NCI-H774 (cell line): ENCODE data around the gene TANC2.
A peak's percentile ranks its signal among the peaks of the same experiment; 100 is the strongest.
"Not testable (repeated sequence)": the region's sequence is repeated elsewhere in the genome, so short reads cannot be mapped to it uniquely, and the experiment has no call there.

ENCODE experiments used
- DNase-seq: peaks from one replicate; lab custom pipeline; 2025; lab: John Stamatoyannopoulos, UW

The TANC2 gene

DNA sequence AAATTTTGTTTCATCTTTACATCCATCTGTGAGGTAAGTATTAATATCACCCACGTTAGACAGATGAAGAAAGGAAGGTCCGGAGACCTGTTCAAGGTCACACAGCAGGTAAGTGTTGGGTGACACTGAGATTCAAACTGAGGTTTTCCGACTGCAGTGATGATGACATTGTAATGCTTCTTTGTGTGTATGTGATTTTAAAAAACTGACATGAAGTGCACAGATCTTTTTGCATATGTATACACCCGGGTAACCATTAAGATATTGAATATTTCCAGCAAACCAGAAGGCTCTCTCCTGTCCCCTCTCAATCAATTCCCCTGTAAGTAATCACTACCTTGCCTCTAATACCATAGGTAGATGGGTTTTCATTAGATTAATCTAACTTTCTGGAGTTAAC, 1.5 kb upstream of the TANC2 start:
- DNase-seq = no peak

DNA sequence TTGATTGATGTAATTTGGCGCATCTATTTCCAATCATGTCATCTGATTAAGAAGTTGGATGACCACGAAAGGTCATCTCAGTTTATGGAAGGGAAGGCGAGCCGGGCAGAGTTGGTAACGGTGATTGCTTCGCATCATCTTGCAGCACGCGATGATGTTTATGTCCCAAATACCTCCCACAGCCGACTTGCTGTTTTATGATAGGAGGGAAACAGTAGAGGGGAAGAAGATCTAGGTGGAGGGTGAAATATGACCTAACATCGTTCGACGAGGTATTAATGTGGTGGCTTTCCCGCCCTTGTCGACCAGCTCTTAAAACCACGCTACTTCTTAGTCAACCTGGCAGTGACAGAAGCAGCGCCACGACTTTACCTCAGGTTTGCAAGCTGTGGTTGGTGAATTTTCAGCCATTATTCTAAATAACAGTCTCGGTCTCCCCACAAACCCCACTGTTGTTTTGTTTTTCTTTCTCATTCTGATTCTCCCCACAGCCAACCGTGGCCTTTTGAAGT, 805 bp upstream of the TANC2 start:
- DNase-seq = no peak

DNA sequence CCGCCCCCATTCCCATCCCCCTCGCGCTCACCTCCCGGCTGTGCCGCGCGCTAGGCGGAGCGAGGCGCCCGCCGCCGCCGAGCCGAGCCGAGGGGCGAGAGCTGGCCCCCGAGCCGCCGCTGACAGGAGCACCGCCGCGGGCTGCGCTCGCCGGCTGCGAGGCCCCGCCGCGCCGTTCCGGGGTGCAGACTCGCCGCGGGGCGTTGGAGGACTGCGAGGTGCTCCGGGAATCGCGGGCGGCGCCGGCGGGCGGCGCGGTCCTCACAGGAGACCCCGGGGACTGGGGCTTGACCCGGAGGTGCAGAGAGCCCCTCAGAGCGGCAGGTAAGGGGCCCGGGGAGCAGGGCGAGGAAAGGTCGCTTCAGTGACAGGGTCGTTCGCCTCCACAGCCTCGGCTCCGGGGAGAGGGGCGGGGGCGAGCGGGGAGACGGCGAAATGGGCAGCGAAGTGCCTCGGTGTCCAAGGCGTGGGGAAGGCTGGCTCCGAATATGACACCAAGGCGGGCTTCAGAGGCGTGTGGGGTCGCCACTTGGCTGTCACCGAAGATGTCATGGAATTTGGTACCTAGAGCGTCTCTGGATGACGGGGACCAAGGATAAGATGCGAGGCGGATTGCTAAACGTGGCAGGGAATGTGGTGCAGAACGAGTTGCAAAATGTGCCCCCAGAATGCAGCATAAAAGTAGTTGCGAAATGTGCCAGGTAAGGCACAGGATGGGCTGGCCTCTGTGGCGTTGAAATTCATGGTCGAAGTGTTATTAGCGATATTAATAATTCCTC, 580 bp downstream of the TANC2 start:
- no peak for DNase-seq

DNA sequence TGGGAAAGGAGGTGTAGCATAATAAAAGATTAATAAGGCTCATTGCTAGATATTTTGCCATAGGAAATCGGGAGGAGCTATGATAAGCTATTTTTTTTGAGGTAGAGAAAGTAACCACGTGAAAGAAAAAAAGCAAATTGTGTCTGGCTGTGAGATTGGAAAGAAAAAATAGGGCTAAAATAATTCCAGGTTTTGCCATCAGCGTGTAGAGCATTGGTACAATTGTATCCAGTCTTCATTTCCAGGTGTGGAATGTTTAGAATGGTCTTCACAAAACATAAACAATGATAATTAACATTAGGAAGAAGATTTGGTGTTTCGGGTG, 1.1 kb downstream of the TANC2 start:
- DNase-seq = no peak

DNA sequence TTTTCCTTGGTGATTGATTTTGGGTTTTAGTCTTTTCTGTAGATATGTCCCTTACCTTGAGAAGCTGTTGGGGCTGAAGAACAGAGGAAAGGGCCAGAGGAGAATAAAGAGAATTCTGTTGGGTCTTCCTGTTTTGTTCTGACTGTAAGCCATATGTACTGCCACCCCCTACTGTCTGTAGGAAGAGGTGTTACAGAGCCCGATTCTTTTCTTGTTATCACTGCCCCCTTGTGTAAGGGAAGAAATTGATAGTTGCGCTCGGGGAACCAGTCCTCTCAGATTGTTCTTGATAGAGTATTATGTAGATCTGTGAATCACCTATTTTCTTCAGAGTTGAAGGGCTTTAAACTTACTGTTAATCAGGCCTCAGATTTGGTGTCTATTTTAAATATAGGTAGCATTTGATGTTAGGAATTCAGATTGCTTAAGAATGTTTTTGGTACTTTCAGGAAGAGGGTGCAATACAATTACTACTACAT, 2.4 kb downstream of the TANC2 start:
- DNase-seq = peak; percentile 81

DNA sequence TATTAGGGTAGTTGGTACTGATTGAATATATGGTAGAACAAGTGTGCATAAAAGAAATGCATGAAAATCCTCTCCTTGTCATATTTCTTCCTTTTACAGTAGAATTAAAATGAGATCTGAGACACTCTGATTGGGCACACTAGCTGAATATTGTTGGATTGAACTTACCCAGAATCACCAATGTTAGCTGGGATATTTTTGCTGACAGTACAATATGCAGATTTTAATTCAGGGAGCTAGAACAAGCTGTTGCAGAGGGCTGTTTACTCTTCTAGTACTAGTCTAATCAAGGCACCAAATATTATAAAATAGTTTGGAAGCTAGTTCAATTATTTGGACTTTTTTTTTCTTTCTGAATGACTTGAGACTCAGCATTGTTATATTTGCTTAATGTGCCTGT, 4.6 kb downstream of the TANC2 start:
- no peak for DNase-seq

DNA sequence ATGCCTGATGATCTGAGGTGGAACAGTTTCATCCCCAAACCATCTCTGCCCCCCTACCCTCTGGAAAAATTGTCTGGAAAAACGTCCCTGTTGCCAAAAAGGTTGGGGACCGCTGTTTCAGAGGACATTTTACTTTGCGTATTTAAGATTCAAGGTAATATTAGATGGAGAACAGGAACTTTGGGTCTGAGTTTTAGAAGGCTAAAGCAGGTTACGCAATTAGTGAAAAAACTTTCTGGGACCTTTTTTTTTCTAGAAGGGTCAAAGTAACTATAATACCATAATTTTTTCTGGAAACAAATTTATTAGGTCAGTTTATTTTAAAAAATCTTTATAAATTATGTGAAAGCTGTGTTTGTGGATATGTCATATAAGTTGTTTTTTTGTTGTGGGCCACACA, 5.8 kb downstream of the TANC2 start:
- no peak for DNase-seq

DNA sequence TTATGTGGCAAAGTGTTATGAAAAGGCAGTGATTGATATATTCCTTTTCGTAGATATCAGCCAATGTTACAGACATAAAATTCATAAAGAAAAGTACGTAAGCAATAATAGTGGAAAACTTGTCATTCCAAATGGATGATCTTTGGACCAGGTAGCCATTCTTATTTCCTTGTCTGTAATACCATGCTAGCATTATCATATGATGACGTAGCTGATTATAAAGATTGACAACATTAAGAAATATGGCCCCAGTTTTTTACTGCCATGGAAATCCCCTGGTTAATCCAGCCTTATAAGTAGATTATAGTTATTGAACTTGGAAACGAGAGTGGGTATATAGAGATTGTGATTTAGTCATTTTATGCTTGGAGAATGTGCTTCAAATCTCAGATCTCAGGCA, 8.8 kb downstream of the TANC2 start:
- no peak for DNase-seq

DNA sequence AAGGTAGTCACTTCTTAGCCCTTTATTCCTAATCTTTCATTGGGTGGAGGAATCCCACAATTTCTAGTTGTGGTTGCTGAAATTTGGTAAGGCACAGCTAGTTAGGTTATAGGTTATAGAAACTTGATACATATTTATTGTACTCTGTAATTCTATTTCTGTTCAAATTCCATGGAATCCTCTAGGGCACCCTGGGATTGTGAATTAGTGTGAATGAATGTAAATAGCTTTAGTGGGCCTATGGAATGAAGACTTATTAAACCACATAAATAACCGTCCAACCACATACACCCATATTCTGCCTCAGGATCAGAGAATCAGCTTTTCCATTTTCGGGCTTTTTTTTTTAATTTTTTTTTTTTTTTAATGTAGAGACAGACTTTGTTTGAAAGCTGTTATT, 9.2 kb downstream of the TANC2 start:
- DNase-seq = no peak

DNA sequence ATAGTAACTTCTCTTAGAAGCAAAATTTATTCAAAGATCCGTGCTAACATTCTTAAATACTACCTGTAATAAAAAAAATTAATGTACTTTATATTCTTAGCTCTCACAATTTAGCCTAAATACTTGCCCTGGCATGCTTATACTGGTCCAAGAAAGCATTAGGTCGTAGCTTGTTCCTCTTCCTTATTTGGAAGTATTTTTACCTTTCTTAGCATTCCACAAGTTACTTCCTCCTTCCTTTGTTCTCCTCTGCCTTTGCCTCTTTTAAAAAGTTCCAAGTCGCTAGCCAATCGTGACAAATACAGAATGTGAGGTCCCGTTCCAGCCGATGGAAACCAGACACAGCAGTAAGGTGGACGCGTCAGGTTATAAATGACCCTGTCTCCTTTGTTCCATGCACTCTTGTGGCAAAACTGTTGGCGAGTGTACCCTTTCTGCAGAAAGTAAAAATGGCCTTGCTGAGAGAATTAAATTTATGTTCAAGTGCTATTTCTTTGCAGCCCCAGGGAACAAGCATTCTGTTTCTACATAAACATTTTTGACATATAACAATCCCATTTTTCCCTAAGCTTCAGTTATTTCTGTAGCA, 10.7 kb downstream of the TANC2 start:
- DNase-seq = not testable (repeated sequence)

DNA sequence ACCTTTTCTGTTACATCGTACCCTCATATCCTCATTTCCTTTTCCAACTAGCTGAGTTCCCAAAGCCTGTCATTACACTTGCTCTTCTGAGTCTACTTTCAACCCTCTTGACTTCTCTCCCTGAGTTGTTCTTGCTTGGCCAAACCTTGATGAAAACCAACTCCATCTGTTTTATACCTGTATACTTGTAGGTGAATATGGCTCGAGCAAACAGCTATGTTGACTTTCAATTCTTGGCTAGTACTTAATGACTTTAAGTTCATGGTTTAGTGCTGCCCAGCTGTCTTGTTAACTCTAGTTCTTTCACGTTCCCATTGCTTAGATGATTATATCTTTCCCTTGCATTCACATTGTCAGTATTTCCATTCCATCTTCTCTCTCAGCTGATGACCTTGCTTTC, 14.8 kb downstream of the TANC2 start:
- no peak for DNase-seq

DNA sequence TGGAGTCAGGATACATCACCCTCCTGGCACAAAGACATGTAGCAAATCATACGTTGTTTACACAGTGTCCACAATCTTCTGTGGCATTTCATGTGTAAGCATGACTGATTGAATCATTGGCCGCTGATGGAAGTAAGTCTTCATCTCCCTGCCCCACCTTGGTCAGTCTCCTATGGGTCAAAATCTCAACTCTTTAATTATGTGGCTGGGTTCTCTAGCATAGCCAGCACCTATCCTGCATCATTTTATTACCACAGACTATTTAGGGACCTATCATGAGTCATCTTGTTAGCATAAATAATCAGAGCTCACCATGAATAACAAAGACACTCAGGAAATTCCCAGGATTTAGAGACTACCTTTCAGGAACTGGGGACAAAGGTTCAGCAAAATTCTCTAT, 15.9 kb downstream of the TANC2 start:
- DNase-seq = no peak

DNA sequence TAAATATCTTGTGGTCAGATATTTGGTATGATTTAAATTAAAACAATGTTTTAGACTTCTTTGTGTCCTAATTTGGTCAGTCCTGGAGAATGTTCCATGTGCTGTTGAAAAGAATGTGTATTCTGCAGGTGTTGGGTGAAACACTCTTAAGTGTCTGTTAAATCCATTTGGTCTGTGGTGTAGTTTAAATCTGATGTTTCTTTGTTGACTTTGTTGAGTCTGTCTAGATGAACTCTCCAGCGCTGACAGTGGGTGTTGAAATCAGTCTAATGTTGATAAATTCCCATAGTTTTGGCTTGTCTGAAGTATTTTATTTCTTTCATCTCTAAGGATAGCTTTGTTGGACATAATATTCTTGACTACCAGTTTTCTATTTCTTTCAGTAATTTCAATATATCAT, 18.8 kb downstream of the TANC2 start:
- no peak for DNase-seq

DNA sequence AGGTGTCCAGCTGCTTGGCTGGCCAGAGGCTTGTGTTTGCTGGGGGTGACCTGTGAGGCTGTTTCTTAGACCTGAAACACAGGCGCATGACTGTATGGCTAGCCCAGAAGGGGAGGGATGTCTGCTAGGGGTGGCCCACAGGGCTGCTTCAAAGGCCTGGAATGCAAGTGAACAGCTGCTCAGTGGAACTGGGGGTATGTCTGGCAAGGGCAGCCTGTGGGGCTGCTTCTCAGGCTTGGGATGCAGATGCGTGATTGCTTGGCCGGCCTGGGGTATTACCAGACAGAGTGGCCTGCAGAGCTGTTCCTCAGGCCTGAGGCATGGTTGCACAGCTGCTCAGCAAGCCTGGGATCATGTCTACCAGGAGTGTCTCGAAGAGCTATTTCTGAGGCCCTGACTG, 20.5 kb downstream of the TANC2 start:
- DNase-seq = no peak

DNA sequence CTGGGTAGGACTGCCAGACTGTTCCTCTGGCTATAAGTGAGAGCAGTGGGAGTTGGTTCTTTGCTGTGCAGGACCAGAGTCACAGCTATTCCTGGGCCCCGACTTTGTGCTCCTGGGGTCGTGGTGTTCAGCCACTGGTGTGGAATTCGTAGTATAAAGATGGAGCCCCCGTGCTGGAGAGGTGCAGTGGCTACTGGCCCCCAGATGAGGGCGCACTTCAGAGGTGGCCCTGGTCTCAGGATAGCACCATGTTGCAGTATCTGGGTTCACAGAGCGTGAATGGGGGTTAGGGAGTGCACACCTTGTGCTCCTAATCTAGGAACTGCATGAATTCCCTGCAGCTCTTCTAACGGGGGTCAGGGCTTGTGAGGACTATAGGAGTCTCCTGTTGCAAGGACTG, 21.1 kb downstream of the TANC2 start:
- DNase-seq = no peak

DNA sequence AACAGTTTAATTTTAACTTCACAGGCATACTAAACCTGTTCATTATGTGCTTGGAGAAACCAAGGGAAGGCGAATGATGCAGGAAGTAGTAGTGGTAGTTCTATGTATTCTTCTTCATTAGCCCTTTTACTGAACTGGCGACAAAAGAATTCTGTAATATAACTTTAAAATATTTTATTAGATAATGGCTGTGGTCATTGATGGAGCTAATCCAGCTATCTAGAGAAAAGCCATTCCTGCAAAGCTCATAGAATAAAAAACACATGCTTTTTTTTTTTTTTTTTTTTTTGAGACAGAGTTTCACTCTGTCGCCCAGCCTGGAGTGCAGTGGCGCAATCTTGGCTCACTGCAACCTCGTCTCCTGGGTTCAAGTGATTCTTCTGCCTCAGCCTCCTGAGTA, 23.5 kb downstream of the TANC2 start:
- no peak for DNase-seq

DNA sequence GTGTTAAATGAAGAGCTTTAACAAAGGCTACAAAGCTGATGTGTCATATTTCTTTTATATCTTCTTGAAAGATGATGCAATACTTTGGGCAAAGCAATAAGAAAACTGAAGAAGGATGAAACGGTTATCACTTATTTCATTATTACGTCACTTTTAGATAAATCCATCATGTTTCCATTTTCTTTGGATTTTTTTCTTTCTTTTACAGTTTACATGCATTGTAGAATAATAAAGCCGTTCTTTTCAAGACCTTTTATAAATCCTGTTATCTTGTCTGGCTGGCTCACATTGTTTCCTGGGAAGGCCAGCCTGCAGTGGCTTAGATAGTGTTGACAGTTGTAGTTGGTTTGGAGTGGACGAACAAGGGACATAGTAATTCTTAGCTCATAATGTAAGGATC, 28.9 kb downstream of the TANC2 start:
- DNase-seq = no peak

DNA sequence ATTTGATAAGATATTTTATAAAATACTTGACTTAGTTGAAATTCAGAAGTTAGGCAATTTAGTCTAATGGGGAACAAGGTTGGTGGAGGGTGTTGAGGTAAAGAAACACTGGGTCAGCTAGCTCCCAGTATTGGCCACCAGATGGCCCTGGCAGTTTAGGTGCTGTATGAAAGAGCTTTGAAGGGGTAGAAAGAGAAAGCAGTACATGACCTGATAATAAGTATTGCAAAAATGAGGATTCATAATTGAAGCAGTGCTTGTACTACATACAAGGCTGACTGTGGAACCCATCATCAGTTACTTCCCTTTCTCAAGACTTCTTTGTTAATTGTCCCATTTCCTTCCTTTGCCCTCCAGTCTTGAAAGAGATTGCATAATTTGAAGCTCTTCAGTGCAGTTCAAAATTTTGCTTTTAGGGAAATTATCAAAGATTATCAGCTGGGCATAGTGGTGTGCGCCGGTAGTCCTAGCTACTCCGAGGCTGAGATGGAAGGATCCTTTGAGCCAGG, 29.4 kb downstream of the TANC2 start:
- DNase-seq = peak; percentile 12

DNA sequence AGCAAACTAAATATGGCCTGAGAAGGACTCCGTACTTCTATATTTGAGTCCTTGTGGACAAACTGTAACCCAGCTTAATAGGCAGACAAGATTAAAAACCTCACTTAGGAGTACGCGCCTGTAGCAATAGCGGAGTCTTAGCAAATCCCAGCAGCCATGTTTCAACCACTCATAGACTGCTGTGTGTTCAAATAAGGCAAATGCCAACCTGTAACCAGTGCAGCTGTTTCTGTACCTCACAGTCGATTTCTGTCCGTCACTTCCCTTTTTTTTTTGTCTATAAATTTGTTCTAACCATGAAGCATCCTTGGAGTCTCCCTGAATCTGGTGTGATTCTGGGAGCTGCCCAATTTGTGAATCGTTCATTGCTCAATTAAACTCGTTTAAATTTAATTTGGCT, 30.2 kb downstream of the TANC2 start:
- no peak for DNase-seq

DNA sequence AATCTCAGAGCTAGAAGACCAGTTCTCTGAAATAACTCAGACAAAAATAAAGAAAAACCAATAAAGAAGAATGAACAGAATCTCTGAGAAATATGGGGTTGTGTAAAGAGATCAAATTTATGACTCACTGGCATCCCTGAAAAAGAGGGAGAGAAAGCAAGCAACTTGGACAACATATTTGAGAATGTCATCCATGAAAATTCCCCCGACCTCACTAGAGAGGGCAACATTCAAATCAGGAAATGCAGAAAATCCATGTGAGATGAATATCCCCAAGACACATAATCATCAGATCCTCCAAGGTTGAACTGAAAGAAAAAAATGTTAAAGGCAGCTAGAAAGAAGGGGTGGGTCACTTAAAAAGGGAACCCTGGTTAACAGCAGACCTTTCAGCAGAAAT, 32.1 kb downstream of the TANC2 start:
- DNase-seq = no peak

DNA sequence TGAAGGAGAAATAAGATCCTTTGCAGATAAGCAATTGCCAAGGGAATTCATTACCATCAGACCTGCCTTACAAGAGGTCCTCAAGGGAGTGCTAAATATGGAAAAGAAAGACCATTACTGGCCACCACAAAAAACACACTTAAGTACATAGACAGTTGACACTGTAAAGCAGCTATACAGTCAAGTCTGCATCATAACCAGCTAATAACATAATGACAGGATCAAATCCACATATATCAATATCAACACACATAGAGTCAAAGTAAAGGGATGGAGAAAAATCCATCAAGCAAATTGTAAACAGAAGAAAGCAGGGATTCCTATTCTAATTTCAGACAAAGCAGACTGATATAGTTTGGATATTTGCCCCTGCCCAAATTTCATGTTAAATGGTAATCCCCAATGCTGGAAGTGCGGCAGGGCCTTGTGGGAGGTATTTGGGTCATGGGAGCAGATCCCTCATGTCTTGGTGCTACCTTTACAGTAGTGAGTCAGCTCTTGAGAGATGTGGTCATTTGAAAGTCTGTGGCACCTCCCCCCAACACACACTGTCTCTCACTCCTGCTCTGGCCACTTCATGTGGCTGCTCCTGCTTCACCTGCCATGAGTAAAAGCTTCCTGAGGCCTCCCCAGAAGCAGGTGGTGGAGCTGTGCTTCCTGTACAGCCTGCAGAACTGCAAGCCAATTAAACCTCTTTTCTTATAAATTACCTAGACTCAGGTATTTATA, 32.8 kb downstream of the TANC2 start:
- DNase-seq = no peak

DNA sequence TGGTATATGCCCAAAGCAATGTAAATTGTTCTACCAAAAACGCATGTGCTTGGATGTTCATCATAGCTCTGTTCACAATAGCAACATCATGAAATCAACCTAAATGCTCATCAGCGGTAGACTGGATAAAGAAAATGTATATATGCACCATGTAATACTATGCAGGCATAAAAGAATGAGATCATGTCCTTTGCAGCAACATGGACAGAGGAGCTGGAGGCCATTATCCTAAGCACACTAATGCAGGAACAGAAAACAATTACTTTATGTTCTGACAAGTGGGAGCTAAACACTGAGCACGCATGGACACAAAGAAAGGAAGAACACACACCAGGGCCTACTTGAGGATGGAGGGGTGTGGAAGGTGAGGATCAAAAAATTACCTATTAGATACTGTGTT, 33.7 kb downstream of the TANC2 start:
- DNase-seq = no peak
